K562 (cell line): ENCODE results near the gene TIMP3. TPM values are rescaled to one million over a fixed set of nuclear protein-coding genes. Genes with fewer than 3 reads are reported as not detected.

Experiments
- ATAC-seq: fragments of 200-7000 bp; cut with Tn5 transposase; 3 replicates; pipeline ENCODE4 v1.9.1; 2020; ENCODE audit warnings: moderate library complexity
- BruUV-seq: library from RNA; stranded (reverse); fragments of 400-500 nt; replicated peaks from 2 replicates; lab custom pipeline; 2021; lab: Mats Ljungman, UMichigan
- CTCF ChIA-PET: fragments of 300-600 bp; formaldehyde crosslinking; extraction: SDS; loops from one replicate; lab custom pipeline; 2021; ENCODE audit warnings: low intra/inter-chr PET ratio; lab: Yijun Ruan, JAX
- POLR2A ChIA-PET: fragments of 300-600, 350-650 bp; sonication (Branson Sonifier 250); formaldehyde crosslinking; extraction: SDS; loops from one replicate; lab custom pipeline; 2021; ENCODE audit warnings: antibody characterized with exemption, inconsistent platforms; lab: Yijun Ruan, JAX
- DNase-seq, 4 experiments: peaks; one replicate each; pipeline versions ENCODE4 v3.0.0 to v3.0.0-alpha.2; 2011 to 2018; ENCODE audit warnings: low spot score in 3 of 4, mixed read lengths in 3 of 4; ENCODE audit errors: extremely low read depth in 1 of 4
- FAIRE-seq: peaks from 2 replicates; lab custom pipeline; 2011; peaks lifted over from hg19 to GRCh38; lab: Jason Lieb, UNC
- H2AFZ ChIP-seq: 2 replicates; pipeline ENCODE4 v1.6.0; 2011; ENCODE audit warnings: low read depth, low read length, control low read depth, inconsistent platforms
- H3K27ac ChIP-seq: fragments of 200-600 bp; 3 replicates; pipeline ENCODE4 v1.8.0; 2011; ENCODE audit warnings: low read depth, mild to moderate bottlenecking, control low read depth, inconsistent platforms, low read length, moderate library complexity, mixed read lengths; ENCODE audit errors: extremely low read depth
- H3K27me3 ChIP-seq, 2 experiments: fragments of 300-600 bp in 1 of 2; 2 replicates in 1 of 2; 3 replicates in 1 of 2; pipeline versions ENCODE4 v1.6.0 to v1.8.0; 2011; ENCODE audit warnings: inconsistent platforms in 2 of 2, low read length in 2 of 2, mild to moderate bottlenecking in 1 of 2, mixed read lengths in 1 of 2, moderate library complexity in 1 of 2; ENCODE audit not compliant: control insufficient read depth in 2 of 2, insufficient read depth in 2 of 2
- H3K36me3 ChIP-seq: fragments of 300-600 bp; 3 replicates; pipeline ENCODE4 v1.8.0; 2011; ENCODE audit warnings: mild to moderate bottlenecking, low read length, inconsistent platforms; ENCODE audit not compliant: control insufficient read depth, insufficient read depth
- H3K4me1 ChIP-seq, 2 experiments: fragments of 200-600 bp in 1 of 2; replicated peaks in 1 of 2; 2 replicates in 1 of 2; 3 replicates in 1 of 2; pipeline versions ENCODE4 v1.5.1 to v1.8.0; 2011; ENCODE audit warnings: inconsistent platforms in 2 of 2, low read length in 2 of 2, mild to moderate bottlenecking in 1 of 2, mixed read lengths in 1 of 2, moderate library complexity in 1 of 2; ENCODE audit not compliant: control insufficient read depth in 2 of 2, insufficient read depth in 2 of 2
- H3K4me2 ChIP-seq: 2 replicates; pipeline ENCODE4 v1.6.1; 2011; ENCODE audit warnings: low read length, control low read depth, inconsistent platforms, mixed read lengths; ENCODE audit not compliant: insufficient read depth
- H3K4me3 ChIP-seq: fragments of 200-600 bp; sonication (generic), shearing (Covaris generic); 2 replicates; pipeline ENCODE4 v1.5.1; 2016; ENCODE audit warnings: control low read depth, inconsistent platforms
- H3K79me2 ChIP-seq: fragments of 200-600 bp; 3 replicates; pipeline ENCODE4 v1.8.0; 2011; ENCODE audit warnings: low read length, inconsistent platforms; ENCODE audit not compliant: control insufficient read depth, insufficient read depth
- H3K9ac ChIP-seq, 2 experiments: 2 replicates each; pipeline versions ENCODE4 v1.6.0 to v1.6.1; 2011; ENCODE audit warnings: low read depth in 2 of 2, low read length in 2 of 2, control low read depth in 1 of 2, inconsistent platforms in 1 of 2, mild to moderate bottlenecking in 1 of 2, mixed read lengths in 1 of 2; ENCODE audit not compliant: insufficient read depth in 1 of 2
- H3K9me1 ChIP-seq: one replicate; pipeline ENCODE4 v1.6.0; 2011; ENCODE audit warnings: inconsistent platforms, mild to moderate bottlenecking, low read length, moderate library complexity; ENCODE audit not compliant: control insufficient read depth, insufficient read depth
- H3K9me3 ChIP-seq: replicated peaks from 2 replicates; pipeline ENCODE4 v1.5.1; 2011; ENCODE audit warnings: low read depth, low read length, inconsistent platforms; ENCODE audit not compliant: control insufficient read depth, insufficient read depth
- H4K20me1 ChIP-seq: replicated peaks from 2 replicates; pipeline ENCODE4 v1.6.1; 2011; ENCODE audit warnings: low read length, inconsistent platforms, mixed read lengths; ENCODE audit not compliant: control insufficient read depth, insufficient read depth
- ARID2 ChIP-seq: fragments of 450-650 bp; IDR thresholded peaks from 2 replicates; pipeline ENCODE4 v1.6.1; 2017; ENCODE audit warnings: antibody characterized with exemption, mild to moderate bottlenecking
- FIP1L1 ChIP-seq: fragments of 200-400 bp; formaldehyde crosslinking; IDR thresholded peaks from 2 replicates; pipeline ENCODE4 v1.6.1; 2018; ENCODE audit warnings: mild to moderate bottlenecking, low read depth, low read length; ENCODE audit not compliant: poor library complexity, severe bottlenecking
- FOS ChIP-seq: IDR thresholded peaks from 3 replicates; pipeline ENCODE4 v1.6.1; 2011; ENCODE audit not compliant: insufficient read length; ENCODE audit errors: extremely low read depth
- FOSL1 ChIP-seq: fragments of 200-800 bp; sonication (Bioruptor generic); conservative IDR thresholded peaks from 2 replicates; pipeline ENCODE4 v1.6.1; 2016; ENCODE audit warnings: missing genetic modification characterization, missing compliant biosample characterization
- HDAC1 ChIP-seq, 2 experiments: fragments of 450-650 bp; IDR thresholded peaks; 2 replicates each; pipeline ENCODE4 v1.6.1; 2016 to 2017; ENCODE audit warnings: inconsistent platforms in 1 of 2, mild to moderate bottlenecking in 1 of 2, moderate library complexity in 1 of 2
- KLF6 ChIP-seq: fragments of 250-450 bp; sonication (Bioruptor Pico); IDR thresholded peaks from 2 replicates; pipeline ENCODE4 v1.4.0; 2020; ENCODE audit warnings: mild to moderate bottlenecking, moderate library complexity, borderline replicate concordance
- MCM3 ChIP-seq: fragments of 450-650 bp; IDR thresholded peaks from 2 replicates; pipeline ENCODE4 v1.6.1; 2016
- MITF ChIP-seq: IDR thresholded peaks from 2 replicates; pipeline ENCODE4 v1.6.1; 2014; ENCODE audit warnings: antibody characterized with exemption
- NKRF ChIP-seq: fragments of 450-650 bp; IDR thresholded peaks from 2 replicates; pipeline ENCODE4 v1.6.1; 2016; ENCODE audit warnings: borderline replicate concordance
- NR4A1 ChIP-seq, 2 experiments: fragments of 250-450 bp in 1 of 2; fragments of 450-650 bp in 1 of 2; sonication (Bioruptor Pico) in 1 of 2; IDR thresholded peaks; 2 replicates each; pipeline versions ENCODE4 v1.4.0 to v1.6.1; 2016 to 2020; ENCODE audit warnings: mild to moderate bottlenecking in 2 of 2, missing compliant biosample characterization in 1 of 2, missing genetic modification characterization in 1 of 2, moderate library complexity in 1 of 2
- RBM25 ChIP-seq: fragments of 200-400 bp; formaldehyde crosslinking; IDR thresholded peaks from 2 replicates; pipeline ENCODE4 v1.6.1; 2018; ENCODE audit warnings: low read length, low read depth, moderate library complexity; ENCODE audit not compliant: severe bottlenecking
- SREBF2 ChIP-seq: sonication (generic); formaldehyde crosslinking; IDR thresholded peaks from 2 replicates; pipeline ENCODE4 v1.4.0; 2020; ENCODE audit warnings: mild to moderate bottlenecking, missing genetic modification reagents
- TRIM24 ChIP-seq, 2 experiments: fragments of 450-650 bp; IDR thresholded peaks; 2 replicates each; pipeline ENCODE4 v1.6.1; 2016
- ZFX ChIP-seq: sonication (generic); formaldehyde crosslinking; IDR thresholded peaks from 2 replicates; pipeline ENCODE4 v1.8.0; 2022; ENCODE audit warnings: mild to moderate bottlenecking, missing genetic modification reagents, moderate library complexity
- ZNF175 ChIP-seq: fragments of 200-800 bp; sonication (Bioruptor generic); IDR thresholded peaks from 2 replicates; pipeline ENCODE4 v1.6.1; 2016; ENCODE audit warnings: low read depth, mild to moderate bottlenecking, missing genetic modification characterization, missing compliant biosample characterization
- ZNF316 ChIP-seq: fragments of 450-650 bp; IDR thresholded peaks from 2 replicates; pipeline ENCODE4 v1.6.1; 2016
- ZNF324 ChIP-seq: fragments of 250-450 bp; sonication (Bioruptor Pico); IDR thresholded peaks from 2 replicates; pipeline ENCODE4 v1.4.0; 2020; ENCODE audit warnings: mild to moderate bottlenecking
- ZNF644 ChIP-seq: fragments of 200-800 bp; sonication (Bioruptor generic); IDR thresholded peaks from 2 replicates; pipeline ENCODE4 v1.6.1; 2016; ENCODE audit warnings: low read depth, missing genetic modification characterization, missing compliant biosample characterization
- WGBS: fragments of 100-300 bp; shearing (Covaris generic); methylation state at CpG from one replicate; pipeline ENCODE4 v1.1.6; 2016; ENCODE audit warnings: low coverage, mixed read lengths; ENCODE audit not compliant: insufficient coverage; ENCODE audit errors: missing lambda C conversion rate; 5-methylcytosine and 5-hydroxymethylcytosine counted together
- in situ Hi-C: fragments of 300-500 bp; cut with MboI; formaldehyde crosslinking; loops from 4 replicates; pipeline ENCODE4 v1.15.0; 2018; ENCODE audit warnings: inconsistent platforms, mixed read lengths
- intact Hi-C: fragments of 100-400 bp; cut with micrococcal nuclease; formaldehyde crosslinking; loops from 2 replicates; pipeline ENCODE4 v1.14.2; 2022
- polyA plus RNA-seq, 8 experiments: library from polyadenylated mRNA; depleted of rRNA in 4 of 8; stranded (reverse) in 5 of 8; unstranded in 3 of 8; fragments of >200 nt; fragmentation: Nextera tagmentation in 2 of 8; fragmentation: Illumina TruSeq in 1 of 8; extraction: Ambion mirVana in 2 of 8; extraction: Trizol in 1 of 8; gene quantifications; 2 replicates each; pipeline versions ENCODE4 v1.2.1 to v1.2.3, GENCODE V29; 2011 to 2014; ENCODE audit warnings: inconsistent platforms in 1 of 8, missing spikeins in 1 of 8
- total RNA-seq, 7 experiments: library from RNA; depleted of rRNA in 6 of 7; stranded (reverse); fragments of >200 nt in 6 of 7; fragmentation: Illumina TruSeq in 2 of 7; extraction: Trizol in 2 of 7; gene quantifications; 2 replicates each; pipeline versions ENCODE4 v1.2.1 to v1.2.3, GENCODE V29; 2011 to 2021; ENCODE audit warnings: low replicate concordance in 1 of 7

The TIMP3 gene
- total and polyA plus RNA-seq, 9 of the 15 experiments (the other 6 are each of a cell fraction or from before 2014, with no cell fraction given), result 0.07 to 0.73 (median 0.18) TPM

DNA sequence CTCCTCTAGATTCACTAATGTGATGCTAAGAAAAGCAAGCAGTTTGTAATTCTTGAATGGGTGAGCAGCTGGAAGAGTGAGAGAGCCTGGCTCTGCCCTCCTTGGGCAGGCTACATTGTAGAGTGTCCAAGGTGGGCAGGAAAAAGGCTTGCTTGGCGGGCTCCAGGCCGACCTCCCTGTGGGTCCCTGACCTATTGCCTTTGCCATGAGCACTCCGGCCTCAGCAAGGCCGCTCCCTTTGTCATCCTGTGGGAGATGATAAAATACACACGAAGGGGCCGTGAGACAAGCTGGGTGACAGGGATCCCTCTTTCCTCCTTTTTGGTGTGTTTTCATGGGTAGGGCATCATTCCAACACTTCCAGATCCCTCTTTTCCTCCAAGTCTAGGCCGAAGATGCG lies 41.8 kb downstream of the TIMP3 start (continued):
- no peak for TF ChIP-seq NKRF
- no peak for TF ChIP-seq ZNF324 (CRISPR knock-in tag)
- TF ChIP-seq ARID2, result no peak
- TF ChIP-seq HDAC1 (IDR thresholded peaks at IDR 0.05), result no peak
- TF ChIP-seq ZNF175 (CRISPR knock-in tag), result no peak
- TF ChIP-seq FOS, result no peak

DNA sequence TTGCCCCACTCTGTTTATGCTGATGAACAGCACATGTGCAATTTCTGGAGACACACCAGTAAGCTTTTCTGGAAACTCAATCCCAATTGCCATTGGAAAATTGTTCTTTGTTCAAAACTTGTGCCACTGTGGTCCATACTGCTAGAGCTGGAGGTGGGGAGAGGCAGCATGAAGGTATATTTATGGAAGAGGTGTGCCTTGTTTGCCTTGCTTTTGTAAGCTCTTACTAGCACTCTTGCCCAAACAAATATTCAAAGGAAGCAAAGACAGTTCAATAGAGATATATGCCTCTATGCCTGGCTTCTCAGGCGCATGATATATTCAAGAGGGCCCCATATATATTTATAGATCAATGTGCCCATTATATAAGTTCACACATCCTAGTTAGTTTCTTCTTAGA lies 42.7 kb downstream of the TIMP3 start:
- no peak for FAIRE-seq
- Histone ChIP-seq H3K4me3 (no peak overlapping the region), H3K27ac (no peak overlapping the region), H3K36me3 (no peaks in the 10 kb centered on the region), H3K27me3 (peaks cover 0 to 8% of the 10 kb centered on the region in 2 experiments; a peak in 2 of 5 replicates), H3K9me1 (no peaks in the 10 kb centered on the region), H3K9ac (no peak overlapping the region), H3K79me2 (no peaks in the 10 kb centered on the region), H2AFZ (no peak overlapping the region), H4K20me1 (no peaks in the 10 kb centered on the region), H3K9me3 (no peaks in the 10 kb centered on the region), H3K4me2 (no peak overlapping the region), H3K4me1 (no peaks in the 10 kb centered on the region)
- DNase-seq, result no peak
- WGBS, result 11% methylated on average over 1 of the region's 1 CpG
- intact Hi-C loops, result no loop called here
- BruUV-seq, result no TSS peak
- in situ Hi-C loops, result no loop called here
- ATAC-seq, result no peak
- TF ChIP-seq FOSL1 (tag) (no peak), FIP1L1 (no peak), ZFX (CRISPR knock-in tag) (no peak), ZNF644 (tag) (no peak), ZNF316 (no peak), MCM3 (no peak), RBM25 (no peak), KLF6 (no peak), MITF (no peak), NR4A1 (CRISPR knock-in tag; IDR thresholded peaks at IDR 0.05) (no peak), NR4A1 (tag; IDR thresholded peaks at IDR 0.05) (no peak), SREBF2 (CRISPR knock-in tag) (no peak), TRIM24 (IDR thresholded peaks at IDR 0.05) (no peak)
- ChIA-PET POLR2A (interaction anchor here (0.6 to 1.2 kb wide), 2 partner anchors 9 to 130 kb away, joined by 3 read pairs; no protein-coding TSS in a partner anchor), CTCF (no interaction called here)
